HepG2 (cell line): ENCODE data around the gene C19orf38. TPM values are rescaled to one million over a fixed set of nuclear protein-coding genes. Genes with fewer than 3 reads are reported as not detected.

Experiments used
- CBX5 ChIP-seq: sonication (generic); formaldehyde crosslinking; IDR thresholded peaks from 2 replicates; pipeline ENCODE4 v1.4.0; 2020; ENCODE audit warnings: missing genetic modification reagents, borderline replicate concordance
- E2F1 ChIP-seq: sonication (generic); formaldehyde crosslinking; IDR thresholded peaks from 2 replicates; pipeline ENCODE4 v1.5.0; 2020; ENCODE audit warnings: missing genetic modification reagents
- FOXK1 ChIP-seq: sonication (generic); formaldehyde crosslinking; IDR thresholded peaks from 2 replicates; pipeline ENCODE4 v1.4.0; 2020; ENCODE audit warnings: low read depth, missing genetic modification reagents, borderline replicate concordance
- HDAC1 ChIP-seq: sonication (generic); formaldehyde crosslinking; IDR thresholded peaks from 2 replicates; pipeline ENCODE4 v1.5.1; 2020; ENCODE audit warnings: mild to moderate bottlenecking, missing genetic modification reagents
- HOXA3 ChIP-seq: sonication (generic); formaldehyde crosslinking; IDR thresholded peaks from 2 replicates; pipeline ENCODE4 v1.5.0; 2020; ENCODE audit warnings: missing genetic modification reagents
- LBX2 ChIP-seq: sonication (generic); formaldehyde crosslinking; IDR thresholded peaks from 2 replicates; pipeline ENCODE4 v1.5.0; 2020; ENCODE audit warnings: missing genetic modification reagents, mild to moderate bottlenecking, borderline replicate concordance
- NKX3-1 ChIP-seq: sonication (generic); formaldehyde crosslinking; IDR thresholded peaks from 2 replicates; pipeline ENCODE4 v1.5.0; 2020; ENCODE audit warnings: missing genetic modification reagents
- PRDM10 ChIP-seq: sonication (generic); formaldehyde crosslinking; IDR thresholded peaks from 2 replicates; pipeline ENCODE4 v1.4.0; 2020; ENCODE audit warnings: low read depth, missing genetic modification reagents
- SNRNP70 ChIP-seq: fragments of 200-400 bp; formaldehyde crosslinking; IDR thresholded peaks from 2 replicates; pipeline ENCODE4 v1.6.1; 2017; ENCODE audit warnings: mild to moderate bottlenecking, low read depth, low read length, moderate library complexity
- TCF12 ChIP-seq, 2 experiments: fragments of 450-650 bp in 1 of 2; sonication (generic) in 1 of 2; formaldehyde crosslinking in 1 of 2; IDR thresholded peaks; 2 replicates each; pipeline versions ENCODE4 v1.6.1 to v1.8.0; 2017 to 2022; ENCODE audit warnings: antibody characterized with exemption in 1 of 2, mild to moderate bottlenecking in 1 of 2, missing genetic modification reagents in 1 of 2, moderate library complexity in 1 of 2
- TIGD3 ChIP-seq: sonication (generic); formaldehyde crosslinking; IDR thresholded peaks from 2 replicates; pipeline ENCODE4 v1.5.1; 2020; ENCODE audit warnings: mild to moderate bottlenecking, missing genetic modification reagents, borderline replicate concordance
- ZMYM4 ChIP-seq: sonication (generic); formaldehyde crosslinking; IDR thresholded peaks from 2 replicates; pipeline ENCODE4 v1.8.1; 2023; ENCODE audit warnings: mild to moderate bottlenecking, missing genetic modification reagents
- ZNF451 ChIP-seq: sonication (generic); formaldehyde crosslinking; IDR thresholded peaks from 2 replicates; pipeline ENCODE4 v1.5.0; 2020; ENCODE audit warnings: mild to moderate bottlenecking, missing genetic modification reagents
- ZNF558 ChIP-seq: sonication (generic); formaldehyde crosslinking; IDR thresholded peaks from 2 replicates; pipeline ENCODE4 v1.9.0; 2022; ENCODE audit warnings: mild to moderate bottlenecking, missing genetic modification reagents, borderline replicate concordance
- ZNF670 ChIP-seq: sonication (generic); formaldehyde crosslinking; IDR thresholded peaks from 2 replicates; pipeline ENCODE4 v1.8.0; 2022; ENCODE audit warnings: mild to moderate bottlenecking, missing genetic modification reagents, borderline replicate concordance
- ZNF770 ChIP-seq: sonication (generic); formaldehyde crosslinking; IDR thresholded peaks from 2 replicates; pipeline ENCODE4 v1.5.0; 2020; ENCODE audit warnings: mild to moderate bottlenecking, missing genetic modification reagents
- ZNF850 ChIP-seq: sonication (generic); formaldehyde crosslinking; conservative IDR thresholded peaks from 2 replicates; pipeline ENCODE4 v1.9.0; 2021; ENCODE audit warnings: mild to moderate bottlenecking, missing genetic modification reagents
- polyA plus RNA-seq, 8 experiments: library from polyadenylated mRNA; depleted of rRNA in 3 of 8; stranded (reverse) in 7 of 8; unstranded in 1 of 8; fragments of >200 nt; fragmentation: Illumina TruSeq in 4 of 8; extraction: Trizol in 4 of 8; gene quantifications; 2 replicates each; pipeline versions ENCODE4 v1.2.1 to v1.2.3, GENCODE V29; 2011 to 2016; ENCODE audit warnings: low read depth in 4 of 8, missing spikeins in 1 of 8, mixed read lengths in 1 of 8; ENCODE audit not compliant: insufficient read depth in 1 of 8
- total RNA-seq, 5 experiments: library from RNA; depleted of rRNA; stranded (reverse); fragments of >200 nt; fragmentation: Illumina TruSeq; extraction: Trizol; gene quantifications; 2 replicates each; pipeline ENCODE4 v1.2.3, GENCODE V29; 2016; ENCODE audit warnings: low read depth in 1 of 5

Gene C19orf38
- total and polyA plus RNA-seq, 2 of the 13 experiments (the other 11 are each of a cell fraction or from before 2014, with no cell fraction given) = 0.11 TPM; not detected in 1

- peak; percentile 46; the same call in 1 of the 2 replicates for TF ChIP-seq CBX5 (CRISPR knock-in tag)
- no peak for TF ChIP-seq TCF12 (IDR thresholded peaks at IDR 0.05)
- TF ChIP-seq TCF12 (CRISPR knock-in tag; IDR thresholded peaks at IDR 0.05) = no peak
- TF ChIP-seq HDAC1 (CRISPR knock-in tag) = peak; percentile 18; the same call in 1 of the 2 replicates
- TF ChIP-seq E2F1 (CRISPR knock-in tag) = peak; percentile 80
- peak; percentile 73; the same call in 1 of the 2 replicates for TF ChIP-seq ZNF558
- 0 out of 2 replicates have a peak, but pooled peaks have one; percentile 1 for TF ChIP-seq FOXK1
- peak; percentile 77 for TF ChIP-seq HOXA3 (CRISPR knock-in tag)
- TF ChIP-seq ZNF670 (CRISPR knock-in tag) = peak; percentile 77; the same call in 1 of the 2 replicates
- no peak for TF ChIP-seq TIGD3 (CRISPR knock-in tag)
- no peak for TF ChIP-seq ZNF850 (CRISPR knock-in tag)
- 0 out of 2 replicates have a peak, but pooled peaks have one; percentile 76 for TF ChIP-seq NKX3-1 (CRISPR knock-in tag)
- no peak for TF ChIP-seq PRDM10
- no peak for TF ChIP-seq ZNF451 (CRISPR knock-in tag)
- no peak for TF ChIP-seq SNRNP70
- TF ChIP-seq ZNF770 (CRISPR knock-in tag) = 0 out of 2 replicates have a peak, but pooled peaks have one; percentile 10
- TF ChIP-seq LBX2 (CRISPR knock-in tag) = no peak
- TF ChIP-seq ZMYM4 (CRISPR knock-in tag) = peak; percentile 56
These were observed 11.5 kb upstream of the C19orf38 start (continued) for GRCh38 chr19:10836479-10837330.
